Dermis microvascular lymphatic vessel endothelial cell (primary cell): Measurements from ENCODE around the gene BLOC1S1. TPM values are rescaled to one million over a fixed set of nuclear protein-coding genes. Genes with fewer than 3 reads are reported as not detected.

Source experiments
- DNase-seq, 2 donors: peaks; one replicate each; pipeline versions ENCODE4 v3.0.0 to v3.0.0-alpha.2; 2010; ENCODE audit warnings: low read depth in 2 of 2
- total RNA-seq: library from RNA; depleted of rRNA; stranded (reverse); fragments of >200 nt; gene quantifications from 2 replicates; pipeline ENCODE4 v1.2.1, GENCODE V29; 2014

Gene BLOC1S1
- total RNA-seq, 1 donor from 2014 or later: 56.2 TPM

GRCh38 chr12:55708695-55709233 is 7.1 kb upstream of the BLOC1S1 start:
- DNase-seq: no peak

- no peak for DNase-seq
These were observed 3.9 kb upstream of the BLOC1S1 start for GRCh38 chr12:55711786-55712553.

- no peak for DNase-seq
These were observed 3.0 kb upstream of the BLOC1S1 start for GRCh38 chr12:55712700-55713415.

GRCh38 chr12:55713721-55714120 is 2.1 kb upstream of the BLOC1S1 start:
- DNase-seq: no peak

- no peak for DNase-seq
These were observed 579 bp upstream of the BLOC1S1 start for GRCh38 chr12:55715169-55715764.

GRCh38 chr12:55716582-55716957 is 724 bp downstream of the BLOC1S1 start:
- no peak for DNase-seq

- DNase-seq: peak in 1 of 2 donors; percentile 34
These were observed 1.5 kb downstream of the BLOC1S1 start for GRCh38 chr12:55717011-55718007.

GRCh38 chr12:55718015-55718414 is 2.2 kb downstream of the BLOC1S1 start:
- DNase-seq: no peak

- no peak for DNase-seq
These were observed 2.9 kb downstream of the BLOC1S1 start for GRCh38 chr12:55718624-55719275.

GRCh38 chr12:55719371-55719770 is 3.5 kb downstream of the BLOC1S1 start:
- DNase-seq: no peak

- DNase-seq: no peak
These were observed 4.3 kb downstream of the BLOC1S1 start, which contains the start of gene RDH5 for GRCh38 chr12:55720071-55720564. Gene RDH5 (plus strand): TSS chr12:55720393. CDS start chr12:55721185, 792 bp downstream.

GRCh38 chr12:55720894-55721444 is 5.1 kb downstream of the BLOC1S1 start:
- DNase-seq: peak in 1 of 2 donors; percentile 86

GRCh38 chr12:55721601-55722213 is 5.9 kb downstream of the BLOC1S1 start:
- DNase-seq: no peak

GRCh38 chr12:55722948-55723347 is 7.1 kb downstream of the BLOC1S1 start:
- DNase-seq: no peak

GRCh38 chr12:55723516-55724225 is 7.8 kb downstream of the BLOC1S1 start:
- no peak for DNase-seq

- DNase-seq: peak in 1 of 2 donors; percentile 66
These were observed 8.5 kb downstream of the BLOC1S1 start for GRCh38 chr12:55724226-55724939.

GRCh38 chr12:55724940-55725309 is 9.1 kb downstream of the BLOC1S1 start:
- no peak for DNase-seq

- DNase-seq: no peak
These were observed 9.7 kb downstream of the BLOC1S1 start for GRCh38 chr12:55725556-55725955.
